OCI-LY7 (cell line): Measurements from ENCODE around the gene RASIP1. TPM values are rescaled to one million over a fixed set of nuclear protein-coding genes. Genes with fewer than 3 reads are reported as not detected.
"Not testable (repeated sequence)": the region's sequence is repeated elsewhere in the genome, so short reads cannot be mapped to it uniquely, and the experiment has no call there.

Source experiments
- BruUV-seq: library from RNA; stranded (reverse); fragments of 400-500 nt; replicated peaks from 2 replicates; lab custom pipeline; 2021; lab: Mats Ljungman, UMichigan
- CTCF ChIA-PET: fragments of 300-600 bp; sonication (Branson Sonifier 250); formaldehyde crosslinking; loops from one replicate; lab custom pipeline; 2022; ENCODE audit warnings: antibody characterized with exemption; ENCODE audit not compliant: unreplicated experiment; lab: Charles Lee
- POLR2A ChIA-PET: fragments of 300-600 bp; sonication (Branson Sonifier 250); formaldehyde crosslinking; loops from one replicate; lab custom pipeline; 2022; ENCODE audit warnings: antibody characterized with exemption; lab: Charles Lee
- DNase-seq: peaks from one replicate; pipeline ENCODE4 v3.0.0-alpha.2; 2015; ENCODE audit warnings: low spot score
- H2AFZ ChIP-seq: fragments of 200-600 bp; sonication (generic), shearing (Covaris generic); 2 replicates; pipeline ENCODE4 v1.6.1; 2014; ENCODE audit warnings: mild to moderate bottlenecking, antibody characterized with exemption, low read length, moderate library complexity
- H3K27ac ChIP-seq: fragments of 200-600 bp; sonication (generic); 2 replicates; pipeline ENCODE4 v1.5.1; 2014; ENCODE audit warnings: mixed run types, low read depth, mild to moderate bottlenecking, moderate library complexity, low read length, inconsistent platforms; ENCODE audit not compliant: poor library complexity, severe bottlenecking
- H3K36me3 ChIP-seq: fragments of 200-600 bp; sonication (generic); 2 replicates; pipeline ENCODE4 v1.6.1; 2014; ENCODE audit warnings: mild to moderate bottlenecking, antibody characterized with exemption, low read length, moderate library complexity, mixed read lengths; ENCODE audit not compliant: insufficient read depth
- H3K4me1 ChIP-seq: fragments of 200-600 bp; sonication (generic); 2 replicates; pipeline ENCODE4 v1.5.1; 2014; ENCODE audit warnings: mild to moderate bottlenecking, low read length; ENCODE audit not compliant: insufficient read depth, poor library complexity, severe bottlenecking
- H3K4me2 ChIP-seq: fragments of 200-600 bp; sonication (generic); 2 replicates; pipeline ENCODE4 v1.6.1; 2014; ENCODE audit warnings: mild to moderate bottlenecking, low read length
- H3K4me3 ChIP-seq: fragments of 200-600 bp; sonication (generic); 2 replicates; pipeline ENCODE4 v1.5.1; 2014; ENCODE audit warnings: mild to moderate bottlenecking, low read depth, low read length; ENCODE audit not compliant: poor library complexity, severe bottlenecking
- H3K79me2 ChIP-seq: fragments of 200-600 bp; sonication (generic); 2 replicates; pipeline ENCODE4 v1.6.1; 2016; ENCODE audit warnings: low read depth, mild to moderate bottlenecking, low read length, moderate library complexity, mixed read lengths; ENCODE audit not compliant: insufficient read depth
- H3K9me2 ChIP-seq: fragments of 200-600 bp; sonication (generic); 2 replicates; pipeline ENCODE4 v1.6.1; 2016; ENCODE audit warnings: mild to moderate bottlenecking, low read length, mixed read lengths; ENCODE audit not compliant: insufficient read depth
- H3K9me3 ChIP-seq: fragments of 200-600 bp; sonication (generic); 2 replicates; pipeline ENCODE4 v1.6.1; 2014; ENCODE audit warnings: mild to moderate bottlenecking, mixed run types, low read length, mixed read lengths
- H4K20me1 ChIP-seq: fragments of 200-600 bp; sonication (generic); 2 replicates; pipeline ENCODE4 v1.6.1; 2014; ENCODE audit warnings: mild to moderate bottlenecking, antibody characterized with exemption, low read length, moderate library complexity, mixed read lengths; ENCODE audit not compliant: insufficient read depth
- EZH2phosphoT487 ChIP-seq: fragments of 200-600 bp; sonication (generic); IDR thresholded peaks from 2 replicates; pipeline ENCODE4 v1.6.1; 2018; ENCODE audit warnings: low read depth, borderline replicate concordance, mild to moderate bottlenecking, mixed run types, antibody characterized with exemption, low read length, moderate library complexity, mixed read lengths
- intact Hi-C: fragments of 100-400 bp; cut with micrococcal nuclease; formaldehyde crosslinking; loops from one replicate; pipeline ENCODE4 v1.10.0; 2022; ENCODE audit not compliant: unreplicated experiment
- total RNA-seq, 2 experiments: library from RNA; depleted of rRNA in 1 of 2; stranded (reverse); fragments of >200 nt in 1 of 2; shearing (Covaris generic) in 1 of 2; gene quantifications; 2 replicates each; pipeline ENCODE4 v1.2.3, GENCODE V29; 2014 to 2022
- TF ChIP-seq, protein P1 (sequence below): fragments of 200-600 bp; sonication (generic); conservative IDR thresholded peaks from 2 replicates; pipeline ENCODE4 v1.5.1; 2014; ENCODE audit warnings: mild to moderate bottlenecking, antibody characterized with exemption, low read length, moderate library complexity, mixed read lengths

The RASIP1 gene
- total RNA-seq, 2 experiments from 2014 or later = 0.09 to 0.36 TPM

DNA sequence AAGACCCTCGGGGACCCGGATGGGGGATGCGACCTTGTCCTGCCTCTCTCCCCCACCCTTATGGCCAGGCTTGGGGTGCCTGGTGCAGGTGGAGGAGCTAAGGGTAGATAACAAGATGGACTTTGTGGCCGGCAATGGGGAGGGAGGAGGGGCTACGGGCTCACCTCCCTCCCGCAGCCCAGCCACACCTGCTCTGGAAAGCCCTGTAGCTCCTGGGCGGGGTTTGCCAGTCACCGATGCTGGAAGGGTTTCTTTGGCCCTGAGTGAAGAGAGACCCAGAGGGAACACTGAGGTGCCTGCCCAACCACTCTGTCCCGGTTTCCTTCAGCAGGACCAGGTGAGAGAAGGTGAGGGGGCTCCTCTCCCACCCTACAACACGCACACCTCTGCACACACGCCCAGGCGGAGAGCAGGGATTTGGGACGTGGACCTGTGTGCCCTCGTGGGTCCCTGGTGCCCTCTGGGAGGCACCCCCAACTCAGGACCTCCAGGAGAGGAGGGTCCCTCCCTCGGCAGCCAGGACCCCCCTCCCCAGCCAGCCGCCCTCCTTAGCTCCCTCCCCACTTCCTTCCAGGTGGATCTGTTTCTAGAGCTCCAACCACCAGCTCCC, 44.6 kb downstream of the RASIP1 start, which contains the start of gene FUT2:
Gene FUT2 (plus strand): TSS at position 229 of the 610 bp plus-strand sequence. CDS start 6,986 bp downstream, outside the sequence.
- Histone ChIP-seq H3K27ac (no peak within 1 kb of the TSS), H3K9me3 (no peaks in the 10 kb centered on the region), H3K9me2 (no peaks in the 10 kb centered on the region), H3K79me2 (no peaks in the 10 kb centered on the region), H3K36me3 (no peaks in the 10 kb centered on the region), H4K20me1 (no peaks in the 10 kb centered on the region), H3K4me1 (no peaks in the 10 kb centered on the region), H3K4me2 (no peak within 1 kb of the TSS), H3K4me3 (no peak within 1 kb of the TSS), H2AFZ (no peak within 1 kb of the TSS)
- ChIA-PET CTCF (no interaction called here), POLR2A (interaction anchor here (0.6 kb wide), 3 partner anchors 10 to 504 kb away, joined by 3 to 6 read pairs (median 6); no protein-coding TSS in a partner anchor)
- no TSS peak for BruUV-seq
- TF ChIP-seq EZH2phosphoT487 = no peak
- TF ChIP-seq, protein P1, sequence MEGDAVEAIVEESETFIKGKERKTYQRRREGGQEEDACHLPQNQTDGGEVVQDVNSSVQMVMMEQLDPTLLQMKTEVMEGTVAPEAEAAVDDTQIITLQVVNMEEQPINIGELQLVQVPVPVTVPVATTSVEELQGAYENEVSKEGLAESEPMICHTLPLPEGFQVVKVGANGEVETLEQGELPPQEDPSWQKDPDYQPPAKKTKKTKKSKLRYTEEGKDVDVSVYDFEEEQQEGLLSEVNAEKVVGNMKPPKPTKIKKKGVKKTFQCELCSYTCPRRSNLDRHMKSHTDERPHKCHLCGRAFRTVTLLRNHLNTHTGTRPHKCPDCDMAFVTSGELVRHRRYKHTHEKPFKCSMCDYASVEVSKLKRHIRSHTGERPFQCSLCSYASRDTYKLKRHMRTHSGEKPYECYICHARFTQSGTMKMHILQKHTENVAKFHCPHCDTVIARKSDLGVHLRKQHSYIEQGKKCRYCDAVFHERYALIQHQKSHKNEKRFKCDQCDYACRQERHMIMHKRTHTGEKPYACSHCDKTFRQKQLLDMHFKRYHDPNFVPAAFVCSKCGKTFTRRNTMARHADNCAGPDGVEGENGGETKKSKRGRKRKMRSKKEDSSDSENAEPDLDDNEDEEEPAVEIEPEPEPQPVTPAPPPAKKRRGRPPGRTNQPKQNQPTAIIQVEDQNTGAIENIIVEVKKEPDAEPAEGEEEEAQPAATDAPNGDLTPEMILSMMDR = no peak
- DNase-seq = no peak
- intact Hi-C loops = no loop called here

DNA sequence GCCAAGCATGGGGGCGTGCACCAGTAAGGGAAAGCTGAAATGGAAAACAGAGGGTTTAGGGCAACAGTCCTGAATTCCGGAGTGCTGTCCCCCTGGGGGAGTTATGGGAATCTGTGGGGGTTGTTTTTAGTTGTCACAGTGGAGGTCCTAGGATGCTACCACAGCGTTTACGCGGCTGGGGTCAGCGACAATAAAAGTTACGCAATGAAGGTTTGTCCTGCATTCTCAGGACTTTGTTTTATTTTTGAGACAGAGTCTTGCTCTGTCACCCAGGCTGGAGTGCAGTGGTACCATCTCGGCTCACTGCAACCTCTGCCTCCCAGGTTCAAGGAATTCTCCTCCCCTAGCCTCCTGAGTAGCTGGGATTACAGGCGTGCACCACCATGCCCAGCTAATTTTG, 46.8 kb downstream of the RASIP1 start:
- H3K27ac ChIP-seq, H3K79me2 ChIP-seq, POLR2A ChIA-PET, H3K9me2 ChIP-seq, H3K36me3 ChIP-seq, H2AFZ ChIP-seq, H3K4me2 ChIP-seq, H3K9me3 ChIP-seq, H3K4me3 ChIP-seq, BruUV-seq, intact Hi-C loops, H4K20me1 ChIP-seq, CTCF ChIA-PET, DNase-seq, H3K4me1 ChIP-seq: not testable (repeated sequence)

DNA sequence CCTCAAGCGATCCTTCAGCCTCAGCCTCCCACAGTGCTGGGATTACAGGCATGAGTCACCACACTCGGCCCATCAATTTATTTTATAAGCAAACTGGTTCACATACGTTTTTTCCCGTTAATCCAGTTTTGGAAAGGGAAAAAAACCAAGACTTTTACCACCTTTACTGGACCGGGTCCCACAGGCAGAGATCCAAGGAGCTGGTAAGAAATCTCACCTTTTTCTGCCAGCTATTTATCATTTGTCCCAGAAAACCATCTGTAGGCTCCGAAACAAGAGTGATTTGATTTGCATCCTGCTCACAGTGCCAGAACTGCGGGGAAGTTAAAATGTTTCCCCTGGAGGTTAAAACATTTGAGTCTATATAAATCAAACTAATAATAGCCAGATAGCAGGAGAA, 51.0 kb downstream of the RASIP1 start:
- Histone ChIP-seq H3K4me2 (no peak overlapping the region), H3K79me2 (no peaks in the 10 kb centered on the region), H3K4me1 (no peaks in the 10 kb centered on the region), H4K20me1 (no peaks in the 10 kb centered on the region), H2AFZ (no peak overlapping the region), H3K27ac (no peak overlapping the region), H3K36me3 (no peaks in the 10 kb centered on the region), H3K9me3 (no peaks in the 10 kb centered on the region), H3K9me2 (no peaks in the 10 kb centered on the region), H3K4me3 (no peak overlapping the region)
- no TSS peak for BruUV-seq
- POLR2A ChIA-PET = no interaction called here
- CTCF ChIA-PET = no interaction called here
- TF ChIP-seq, protein P1 = no peak
- TF ChIP-seq EZH2phosphoT487 = no peak
- DNase-seq = no peak
- intact Hi-C loops = no loop called here
